ENCODE measurements around the gene FURIN.

GRCh38 chr15:90905306-90906180 is 37.2 kb downstream of the FURIN start:
- TF ChIP-seq GATA3 (IDR thresholded peaks at IDR 0.05; ENCODE audit: low read depth, low read length) (no peak), GATA2 (IDR thresholded peaks at IDR 0.05; ENCODE audit: low read depth, low read length) (no peak)

Data from SH-SY5Y (cell line).